ENCODE results near the gene PLCB2.

PLCB2 gene

DNA sequence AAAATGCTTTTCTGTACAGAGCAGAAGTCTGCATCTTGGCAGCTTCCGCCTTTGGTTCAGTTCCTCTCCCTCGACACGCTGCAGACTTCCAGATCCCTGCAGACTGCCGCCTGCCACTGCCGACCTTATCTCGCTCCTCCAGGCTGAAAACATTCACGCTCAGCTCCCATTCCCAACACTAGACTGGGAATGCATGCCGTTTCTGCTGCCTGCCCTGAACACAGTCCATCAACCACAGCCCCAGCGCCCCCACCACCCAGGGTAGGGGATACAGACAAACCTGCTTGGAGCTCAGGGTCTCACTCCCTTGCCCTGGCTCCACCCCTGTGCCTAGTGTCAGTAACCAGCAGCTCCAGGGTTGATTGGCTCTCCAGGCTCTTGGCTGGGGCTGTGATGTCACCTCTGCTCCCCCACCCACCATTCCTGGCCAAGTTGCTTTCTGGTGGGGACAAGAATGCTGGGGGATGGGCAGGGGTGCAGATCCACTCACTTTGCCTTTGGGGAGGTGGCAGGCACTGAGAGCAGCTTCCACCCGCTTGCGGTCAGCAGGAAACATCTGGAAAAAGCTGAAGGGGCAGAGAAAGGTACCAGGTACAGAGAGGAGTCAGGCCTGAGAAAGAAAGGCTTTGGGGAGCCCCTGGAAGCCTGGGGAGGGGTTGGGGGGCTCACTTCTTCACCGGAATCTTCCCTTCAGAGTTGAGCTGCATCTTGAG lies 6.1 kb downstream of the PLCB2 start:
- no peak for DNase-seq

- no peak for DNase-seq
Observed at GRCh38 chr15:40300771-40301170, 7.0 kb downstream of the PLCB2 start.

GRCh38 chr15:40300367-40300766 lies 7.4 kb downstream of the PLCB2 start:
- DNase-seq = no peak

DNA sequence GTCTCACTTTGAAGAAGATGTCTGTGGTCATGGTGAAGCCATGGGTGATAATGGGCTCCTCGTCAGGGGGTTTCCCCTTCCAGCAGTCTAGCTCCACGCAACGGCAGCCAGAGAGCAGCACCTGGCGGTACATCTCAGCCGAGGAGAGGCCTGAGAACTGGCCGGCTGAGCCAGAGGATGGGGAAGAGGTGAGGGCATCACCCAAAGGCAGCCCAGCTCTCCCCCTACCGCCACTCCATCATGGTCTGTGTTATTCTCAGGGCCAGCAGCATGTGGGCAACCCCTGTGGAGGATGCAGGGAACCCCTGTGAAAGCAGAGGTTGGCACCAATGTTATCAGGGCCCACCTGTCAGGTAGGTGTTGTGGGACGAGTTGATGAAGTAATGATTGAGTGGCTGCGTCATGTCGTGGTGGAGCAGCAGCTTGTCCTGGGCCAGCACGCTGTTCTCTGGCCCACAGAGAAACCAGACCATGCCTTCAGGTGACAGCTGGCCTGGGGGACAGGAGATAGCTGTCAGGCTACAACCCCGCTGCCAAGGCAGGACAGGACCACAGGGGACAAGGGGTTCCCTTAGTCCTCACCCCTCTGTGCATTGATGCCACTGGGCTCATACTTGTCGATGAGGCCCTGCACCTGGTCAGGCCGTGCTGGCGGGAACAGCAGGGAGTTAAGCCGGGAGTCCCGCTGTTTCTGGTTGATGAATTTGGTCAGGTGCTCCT lies 9.4 kb downstream of the PLCB2 start:
- no peak for DNase-seq

DNA sequence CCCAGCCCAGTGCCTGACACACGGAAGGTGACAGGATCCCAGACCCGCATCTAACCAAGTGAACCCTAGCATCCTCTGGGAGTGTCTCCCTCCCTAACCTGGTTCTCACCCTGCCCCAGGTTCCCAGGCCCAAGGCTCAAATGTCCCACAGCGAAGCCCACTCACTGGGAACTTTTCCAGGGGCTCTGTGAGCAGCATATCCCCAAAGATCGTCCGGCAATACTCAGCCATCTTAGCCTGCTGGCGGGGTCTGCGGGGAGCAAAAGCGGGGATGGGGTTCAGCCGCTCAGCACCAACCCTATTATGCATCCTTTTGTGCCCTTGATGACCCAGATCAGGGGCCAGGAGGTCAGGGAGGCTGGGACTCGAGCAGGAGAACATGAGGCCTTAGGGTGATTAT lies 10.4 kb downstream of the PLCB2 start:
- no peak for DNase-seq

DNA sequence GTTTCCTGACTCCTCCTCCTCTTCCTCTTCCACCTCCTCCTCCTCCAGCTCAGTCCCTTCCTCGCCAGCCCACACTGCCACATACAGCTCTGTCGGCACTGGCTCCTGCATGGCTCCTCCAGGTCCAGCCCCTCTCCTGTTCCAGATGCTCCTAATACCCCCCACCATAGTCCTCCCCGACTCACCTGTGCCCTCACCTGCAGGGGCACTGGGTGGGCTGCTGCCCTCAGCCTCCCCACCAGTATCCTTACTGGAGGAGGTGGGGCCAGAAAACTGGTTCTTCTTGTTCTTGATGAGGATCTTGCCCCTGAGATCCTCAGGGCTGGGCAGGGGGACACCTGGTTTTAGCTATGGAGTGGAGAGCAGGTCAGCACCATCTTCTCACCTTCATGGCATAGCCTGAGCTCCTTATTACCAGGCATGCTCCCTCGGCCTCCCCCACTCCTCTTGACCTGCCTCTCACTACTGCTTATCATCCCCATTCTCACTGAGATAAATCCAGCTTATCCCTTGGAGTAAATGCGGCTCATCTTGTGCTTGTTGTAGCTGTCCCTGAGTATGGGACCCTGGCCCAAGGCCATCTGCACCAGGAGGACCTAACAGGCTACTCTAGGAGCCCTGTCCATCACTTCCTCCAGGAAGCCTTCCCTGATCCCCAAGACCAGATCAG lies 11.0 kb downstream of the PLCB2 start:
- DNase-seq = no peak

- no peak for DNase-seq
Observed at GRCh38 chr15:40295877-40296560, 11.7 kb downstream of the PLCB2 start.

DNA sequence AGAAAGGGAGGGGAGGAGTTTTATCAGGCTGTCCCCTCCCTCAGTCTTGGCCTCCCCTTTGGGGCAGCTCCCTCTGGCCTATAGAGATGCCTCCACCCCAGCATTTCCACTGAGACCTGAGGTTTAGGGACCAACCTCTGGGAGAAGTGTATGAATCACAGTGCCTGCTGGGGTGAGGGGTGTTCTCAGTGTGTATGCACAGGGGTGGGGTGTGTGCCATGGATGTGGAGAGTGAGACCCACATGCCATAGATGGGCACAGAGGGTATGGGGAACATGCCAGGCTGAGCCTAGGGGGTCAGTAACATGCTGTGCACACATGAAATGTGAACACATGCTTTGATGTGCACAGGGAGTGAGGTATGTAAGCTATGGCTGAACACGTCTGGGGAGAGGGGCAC lies 12.4 kb downstream of the PLCB2 start:
- DNase-seq = no peak

- no peak for DNase-seq
Observed at GRCh38 chr15:40293905-40294895, 13.5 kb downstream of the PLCB2 start.

DNA sequence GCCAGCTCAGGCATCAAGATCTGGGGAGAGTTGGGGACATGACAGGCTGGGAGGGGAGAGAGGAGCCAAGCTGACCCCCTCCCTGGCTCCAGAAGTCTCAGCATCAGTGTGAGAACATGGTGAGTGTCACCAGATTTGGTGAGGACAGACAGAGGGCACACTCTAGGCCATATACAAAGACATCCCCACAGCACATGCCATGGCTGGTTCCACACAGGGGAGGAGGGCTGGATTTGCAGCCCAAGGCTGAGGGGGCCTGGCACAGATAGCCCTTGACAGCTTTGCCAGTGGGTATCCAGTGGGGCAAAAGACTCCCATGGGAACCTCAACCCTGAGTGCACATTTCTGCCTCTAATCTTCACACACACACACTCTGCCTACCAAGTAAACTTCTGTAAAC lies 14.7 kb downstream of the PLCB2 start:
- DNase-seq = no peak

DNA sequence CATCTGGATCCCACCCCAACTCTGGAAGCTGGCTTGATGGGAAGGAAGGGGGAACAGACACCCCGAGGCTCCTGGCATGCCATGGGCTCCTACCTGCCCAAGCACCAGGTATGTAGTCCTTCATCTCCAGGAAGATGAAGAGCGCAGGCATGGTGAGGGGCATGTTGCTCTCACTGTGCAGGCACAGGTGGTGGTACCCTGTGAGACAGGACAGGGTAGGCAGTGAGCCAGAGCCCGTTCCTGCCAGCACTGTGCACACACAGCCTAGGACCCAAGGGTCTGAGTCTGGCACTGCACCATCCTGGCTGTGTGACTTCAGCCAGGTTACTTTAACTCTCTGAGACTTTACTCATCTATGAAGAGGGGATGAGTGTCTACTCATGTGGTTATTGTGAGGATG lies 15.5 kb downstream of the PLCB2 start:
- DNase-seq = no peak

GRCh38 chr15:40290918-40291574 lies 16.7 kb downstream of the PLCB2 start:
- DNase-seq = no peak

- DNase-seq = no peak
Observed at GRCh38 chr15:40290545-40290917, 17.2 kb downstream of the PLCB2 start.

DNA sequence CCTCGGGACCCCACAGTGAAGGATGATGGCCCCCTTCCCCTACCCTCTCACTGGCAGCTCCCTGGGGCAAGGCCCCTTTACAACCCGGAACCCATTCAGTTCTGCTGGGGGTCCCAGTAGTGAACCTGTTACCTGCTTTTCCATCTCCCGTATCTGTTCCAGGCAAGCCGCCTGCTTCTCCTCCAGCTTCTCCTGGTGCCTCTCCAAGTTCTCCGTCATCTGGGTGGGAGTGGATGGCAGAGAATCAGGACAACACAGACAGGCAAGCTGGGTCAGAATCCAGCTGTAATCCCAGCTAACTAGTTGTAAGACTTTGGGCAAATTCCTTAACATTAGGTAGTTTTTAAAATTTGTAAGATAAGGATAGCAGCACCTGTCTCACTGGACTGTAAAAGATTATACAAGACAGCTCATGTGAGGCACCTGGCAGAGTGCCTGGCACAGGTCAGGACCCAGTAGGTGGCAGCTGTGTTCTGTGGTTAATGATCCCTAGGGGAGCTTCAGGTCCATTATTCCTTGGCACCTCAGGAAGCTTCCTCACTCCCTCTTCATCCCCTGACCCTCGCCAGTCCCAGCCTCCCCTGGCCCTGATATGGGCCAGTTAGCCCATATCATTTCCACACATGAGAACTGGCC lies 18.5 kb downstream of the PLCB2 start:
- no peak for DNase-seq

DNA sequence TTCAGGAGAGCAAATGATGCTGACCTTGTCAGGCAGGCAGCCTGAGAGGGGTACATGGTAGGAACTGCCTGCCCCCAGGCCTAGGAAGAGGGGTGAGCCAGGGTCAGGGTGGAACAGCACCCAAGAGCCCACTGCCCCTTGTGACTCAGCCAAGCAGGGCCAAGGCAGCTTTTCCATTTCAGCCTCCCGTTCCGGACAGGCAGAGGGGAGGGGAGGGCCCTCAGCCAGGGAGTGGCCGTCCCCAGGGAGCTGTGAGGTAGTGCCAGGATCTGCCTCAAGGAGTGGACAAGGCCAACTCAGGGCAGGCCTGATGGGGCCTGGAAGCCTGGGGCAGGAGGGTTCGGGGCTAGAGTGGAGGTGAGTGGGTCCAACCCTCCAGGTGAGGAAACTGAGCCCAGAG lies 19.8 kb downstream of the PLCB2 start:
- DNase-seq = no peak

GRCh38 chr15:40287505-40287904 lies 20.2 kb downstream of the PLCB2 start:
- no peak for DNase-seq

DNA sequence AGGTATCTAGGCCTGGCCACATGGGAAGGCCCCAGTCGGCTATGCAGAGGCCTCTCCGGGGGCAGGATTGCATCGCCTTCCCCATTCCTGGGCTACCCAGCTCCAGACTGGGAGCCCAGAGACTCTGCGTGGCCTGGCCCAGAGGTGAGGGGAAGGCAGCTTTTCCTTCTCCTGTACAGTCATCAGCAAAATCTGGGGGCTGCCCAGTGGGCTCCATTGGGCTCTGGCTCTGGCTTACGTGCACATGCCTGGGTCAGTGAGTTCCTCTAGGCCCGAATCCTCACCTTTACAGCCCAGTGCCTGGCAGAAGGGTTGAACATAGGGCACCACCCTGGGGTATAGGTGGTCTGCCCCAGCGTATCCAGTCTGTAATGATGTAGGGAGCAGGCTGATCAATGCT lies 20.9 kb downstream of the PLCB2 start:
- no peak for DNase-seq

- no peak for DNase-seq
Observed at GRCh38 chr15:40286061-40286532, 21.6 kb downstream of the PLCB2 start.

DNA sequence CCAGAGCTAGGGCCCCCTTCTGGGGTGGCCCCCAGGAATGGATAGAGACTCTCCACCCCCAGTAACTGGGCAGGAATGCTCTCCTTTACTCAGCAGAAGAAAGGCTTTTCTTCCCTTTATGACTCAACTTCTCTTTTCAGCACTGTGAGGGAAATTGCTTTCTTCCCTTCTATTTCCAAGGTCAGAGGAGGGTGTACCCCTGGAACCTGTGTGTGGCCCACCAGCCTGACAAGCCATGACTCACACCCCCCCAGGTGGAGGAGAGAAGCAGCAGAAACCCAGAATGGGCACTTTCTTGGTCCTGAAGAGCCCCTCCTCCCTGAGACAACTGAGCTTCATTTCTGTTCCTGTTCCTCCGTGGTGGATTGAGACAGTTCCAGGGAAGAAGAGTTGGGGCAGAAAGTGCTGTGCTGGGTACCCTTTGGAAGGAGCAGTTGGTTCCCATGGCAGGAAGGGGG lies 22.2 kb downstream of the PLCB2 start:
- DNase-seq = no peak

DNA sequence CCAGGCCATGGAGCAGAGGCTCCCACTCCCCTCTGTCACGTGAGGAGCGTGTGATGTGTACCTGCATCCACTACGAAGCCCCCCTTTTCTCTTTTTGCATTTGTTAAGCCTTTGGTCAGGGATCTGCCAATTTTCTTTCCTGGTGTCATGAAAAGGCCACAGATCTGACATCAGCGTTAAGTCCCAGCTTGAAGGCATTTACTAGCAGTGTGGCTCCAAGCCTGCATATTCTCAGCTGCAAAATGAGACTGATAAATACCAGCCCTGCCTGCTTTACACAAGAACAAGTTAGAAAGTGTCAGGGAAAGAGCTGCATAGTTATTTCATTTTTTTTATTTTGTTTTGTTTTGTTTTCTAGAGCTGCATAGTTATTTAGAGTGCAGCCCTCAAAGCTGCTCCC lies 22.6 kb downstream of the PLCB2 start:
- no peak for DNase-seq
